Measurements from ENCODE around the gene PHF3. TPM values are rescaled to one million over a fixed set of nuclear protein-coding genes. Genes with fewer than 3 reads are reported as not detected.

The PHF3 gene
- 69.0 TPM for total RNA-seq

GRCh38 chr6:63635588-63636517, at the start of gene PHF3:
PHF3 (plus strand) TSS chr6:63635802; CDS start chr6:63646552, 10,750 bp downstream.
- peak; percentile 90 for DNase-seq

- DNase-seq = no peak
Measured at GRCh38 chr6:63589952-63590411, 45.6 kb upstream of the PHF3 start.

- no peak for DNase-seq
Measured at GRCh38 chr6:63592886-63593285, 42.7 kb upstream of the PHF3 start.

GRCh38 chr6:63597141-63598048, 38.2 kb upstream of the PHF3 start:
- DNase-seq = no peak

- DNase-seq = peak; percentile 49
Measured at GRCh38 chr6:63598049-63599036, 37.3 kb upstream of the PHF3 start.

GRCh38 chr6:63599243-63599642, 36.4 kb upstream of the PHF3 start:
- DNase-seq = no peak

- no peak for DNase-seq
Measured at GRCh38 chr6:63600136-63600535, 35.5 kb upstream of the PHF3 start.

- DNase-seq = no peak
Measured at GRCh38 chr6:63609231-63609630, 26.4 kb upstream of the PHF3 start.

GRCh38 chr6:63610944-63611343, 24.7 kb upstream of the PHF3 start:
- no peak for DNase-seq

- DNase-seq = no peak
Measured at GRCh38 chr6:63611560-63611959, 24.0 kb upstream of the PHF3 start.

GRCh38 chr6:63615590-63615989, 20.0 kb upstream of the PHF3 start:
- DNase-seq = no peak

GRCh38 chr6:63624091-63624490, 11.5 kb upstream of the PHF3 start:
- no peak for DNase-seq

GRCh38 chr6:63630466-63630865, 5.1 kb upstream of the PHF3 start:
- no peak for DNase-seq

GRCh38 chr6:63634630-63635029, 972 bp upstream of the PHF3 start:
- DNase-seq = no peak

- DNase-seq = no peak
Measured at GRCh38 chr6:63635215-63635587, 401 bp upstream of the PHF3 start.

GRCh38 chr6:63636518-63637021, 968 bp downstream of the PHF3 start:
- peak; percentile 11 for DNase-seq

GRCh38 chr6:63637865-63638445, 2.4 kb downstream of the PHF3 start:
- DNase-seq = no peak

GRCh38 chr6:63640062-63640461, 4.5 kb downstream of the PHF3 start:
- DNase-seq = no peak

GRCh38 chr6:63643862-63644261, 8.3 kb downstream of the PHF3 start:
- no peak for DNase-seq

GRCh38 chr6:63644668-63645326, 9.2 kb downstream of the PHF3 start:
- DNase-seq = no peak

- DNase-seq = no peak
Measured at GRCh38 chr6:63649269-63649668, 13.7 kb downstream of the PHF3 start.

All from skin of body (tissue), 2 donors.